HG03045 (cell line): ENCODE measurements around the gene SLC35C1.
"Not testable (repeated sequence)": the region's sequence is repeated elsewhere in the genome, so short reads cannot be mapped to it uniquely, and the experiment has no call there.

ENCODE experiments used
- ATAC-seq: cut with Tn5 transposase; IDR thresholded peaks from one replicate; pipeline ENCODE4 v1.9.1; 2021; ENCODE audit warnings: mild to moderate bottlenecking, moderate library complexity; ENCODE audit not compliant: unreplicated experiment

The SLC35C1 gene

DNA sequence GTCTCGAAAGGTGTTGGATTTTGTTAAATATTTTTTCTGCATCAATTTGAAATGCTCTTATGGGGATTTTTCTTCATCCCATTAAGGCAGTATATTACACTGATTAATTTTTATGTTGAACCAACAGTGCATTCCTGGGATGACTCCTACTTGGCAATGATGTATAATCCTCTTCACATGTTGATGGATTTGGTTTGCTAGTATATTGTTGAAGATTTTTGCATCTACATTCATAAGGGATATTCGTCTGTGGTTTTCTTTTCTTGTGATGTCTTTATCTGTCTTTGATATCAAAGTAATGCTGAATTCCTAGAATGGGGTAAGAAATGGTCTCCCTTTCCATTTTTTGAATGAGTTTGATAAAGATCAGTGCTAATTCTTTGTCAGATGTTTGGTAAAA lies 18.7 kb upstream of the SLC35C1 start:
- ATAC-seq, result no peak

DNA sequence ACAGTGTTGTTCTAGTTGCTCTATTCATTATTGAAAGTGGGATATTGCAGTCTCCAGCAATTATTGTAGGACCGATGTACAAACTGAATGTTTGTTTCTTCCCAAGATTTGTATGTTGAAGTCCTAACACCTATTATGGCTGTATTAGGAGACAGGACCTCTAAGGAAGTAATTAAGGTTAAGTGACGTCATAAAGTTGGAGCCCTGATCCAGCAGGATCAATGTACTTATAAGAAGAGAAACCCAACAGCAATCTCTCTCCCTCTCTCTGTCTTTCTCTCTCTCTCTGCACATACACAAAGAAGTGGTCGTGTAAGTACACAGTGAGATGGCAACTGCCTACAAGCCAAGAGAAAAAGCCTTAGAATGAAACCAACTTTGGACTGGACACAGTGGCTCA lies 16.1 kb upstream of the SLC35C1 start:
- no peak for ATAC-seq

DNA sequence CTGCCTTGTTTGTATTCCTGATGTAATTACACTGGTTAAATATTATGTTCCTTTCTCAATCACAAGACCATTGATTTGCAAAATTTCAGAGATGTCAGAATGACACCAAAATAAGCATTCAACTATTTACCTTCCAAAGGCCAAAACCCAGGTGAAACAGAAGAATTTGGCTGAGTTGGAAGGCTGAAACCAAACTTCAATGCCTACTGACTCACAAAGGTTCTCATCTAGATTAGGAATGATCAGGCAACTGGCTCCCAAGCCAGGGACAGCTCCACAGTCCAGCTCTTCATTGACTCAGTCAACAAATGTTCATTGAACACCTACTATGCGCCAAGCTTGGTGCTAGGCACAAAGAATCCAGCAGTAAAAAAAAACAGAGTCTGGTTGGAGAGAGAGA lies 13.4 kb upstream of the SLC35C1 start:
- ATAC-seq, result no peak

DNA sequence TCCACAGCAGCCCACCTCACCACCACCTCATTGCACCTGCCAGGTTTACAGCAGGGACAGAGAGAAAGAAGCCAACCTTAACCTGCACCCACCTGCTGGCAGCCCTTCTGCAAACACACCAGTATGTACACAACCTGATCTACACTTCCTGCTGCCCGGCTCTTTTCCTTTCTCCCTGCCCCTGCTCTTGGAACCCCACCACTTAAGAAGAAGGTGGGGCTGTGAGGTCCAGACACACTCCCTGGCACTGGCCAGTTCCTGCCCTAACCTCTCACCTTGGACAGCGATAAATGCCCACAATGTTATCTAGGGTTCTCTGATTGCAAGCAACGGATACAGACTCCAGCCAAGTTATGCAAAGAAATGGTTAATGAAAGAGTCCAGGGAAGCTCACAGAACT lies 10.8 kb upstream of the SLC35C1 start:
- no peak for ATAC-seq

DNA sequence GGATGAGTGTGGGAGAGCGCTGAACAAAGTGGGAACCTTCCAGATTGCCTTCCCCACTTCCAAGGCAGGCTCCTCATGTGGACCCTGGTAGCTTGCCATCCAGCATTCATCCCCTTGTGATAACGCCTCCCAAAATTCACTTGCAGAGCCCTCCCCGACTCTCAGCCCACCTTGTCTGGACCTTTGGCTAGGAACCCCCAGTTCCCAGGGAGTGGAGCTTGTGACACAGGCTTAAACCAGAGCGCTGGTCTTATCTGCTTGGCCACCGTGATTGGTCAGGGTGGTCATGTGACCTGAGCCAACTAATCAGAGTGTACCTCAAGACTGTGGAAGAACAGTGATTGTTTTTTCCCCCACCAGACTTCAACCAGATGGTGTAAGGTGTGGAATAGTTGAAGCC lies 9.6 kb upstream of the SLC35C1 start:
- no peak for ATAC-seq

DNA sequence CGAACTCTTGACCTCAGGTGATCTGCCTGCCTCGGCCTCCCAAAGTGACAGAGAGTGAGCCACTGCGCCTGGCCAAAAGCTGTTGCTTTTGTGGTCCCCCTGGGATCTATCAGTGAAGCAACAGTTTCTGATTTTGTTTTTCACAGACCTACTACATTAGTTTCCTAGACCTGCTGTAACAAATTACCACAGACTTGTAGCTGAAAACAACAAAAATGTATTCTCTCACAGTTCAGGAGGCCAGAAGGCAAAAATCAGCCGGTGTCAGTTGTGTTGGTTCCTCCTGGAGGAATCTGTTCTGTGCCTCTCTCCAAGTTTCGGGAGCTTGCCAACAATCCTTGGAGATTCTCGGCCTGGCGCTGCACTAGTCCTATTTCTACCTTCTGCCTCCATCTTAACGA lies 8.5 kb upstream of the SLC35C1 start:
- ATAC-seq, result no peak

DNA sequence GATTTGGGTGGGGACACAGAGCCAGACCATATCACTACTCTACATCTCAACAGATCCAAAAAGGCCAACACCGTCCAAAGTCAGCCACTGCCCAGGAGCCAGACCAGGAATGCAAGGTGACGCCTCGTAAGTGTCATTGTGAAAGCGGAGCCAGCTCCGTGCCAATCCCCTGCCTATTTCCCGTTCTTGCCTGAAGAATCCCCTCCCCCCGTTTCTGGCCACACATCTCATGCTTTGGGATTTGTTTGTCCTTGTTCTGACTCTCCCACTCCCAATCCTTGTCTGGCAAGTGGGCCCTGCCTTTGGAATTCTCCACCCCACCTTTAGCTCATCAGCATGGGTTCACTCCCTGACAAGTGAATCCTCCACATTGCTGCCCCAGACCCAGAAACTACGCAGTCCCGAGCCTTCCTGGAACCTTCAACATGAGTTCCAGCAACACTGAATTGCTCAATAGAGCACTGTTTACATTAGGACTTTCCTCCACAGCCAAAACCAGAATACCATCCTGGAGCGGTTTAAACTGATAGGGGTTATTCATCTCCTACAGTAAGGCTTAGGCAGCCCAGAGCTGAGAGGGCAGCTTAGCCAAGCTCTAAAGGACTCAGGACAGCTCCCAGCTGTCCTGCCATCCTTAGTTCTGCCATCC lies 6.0 kb upstream of the SLC35C1 start:
- no peak for ATAC-seq

DNA sequence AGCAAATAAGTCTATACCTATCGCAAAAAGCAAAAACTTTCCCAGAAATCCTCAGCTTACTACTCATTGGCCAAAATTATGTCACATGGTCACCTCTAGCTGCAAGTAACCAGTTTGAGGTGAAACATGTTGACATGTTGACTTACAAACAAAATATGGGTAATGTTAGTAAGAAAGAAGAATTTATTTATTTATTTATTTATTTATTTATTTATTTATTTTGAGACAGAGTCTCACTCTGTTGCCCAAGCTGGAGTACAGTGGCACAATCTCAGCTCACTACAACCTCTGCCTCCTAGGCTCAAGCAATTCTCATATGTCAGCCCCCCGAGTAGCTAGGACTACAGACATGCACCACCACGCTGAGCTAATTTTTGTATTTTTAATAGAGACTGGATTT lies 5.4 kb upstream of the SLC35C1 start:
- no peak for ATAC-seq

DNA sequence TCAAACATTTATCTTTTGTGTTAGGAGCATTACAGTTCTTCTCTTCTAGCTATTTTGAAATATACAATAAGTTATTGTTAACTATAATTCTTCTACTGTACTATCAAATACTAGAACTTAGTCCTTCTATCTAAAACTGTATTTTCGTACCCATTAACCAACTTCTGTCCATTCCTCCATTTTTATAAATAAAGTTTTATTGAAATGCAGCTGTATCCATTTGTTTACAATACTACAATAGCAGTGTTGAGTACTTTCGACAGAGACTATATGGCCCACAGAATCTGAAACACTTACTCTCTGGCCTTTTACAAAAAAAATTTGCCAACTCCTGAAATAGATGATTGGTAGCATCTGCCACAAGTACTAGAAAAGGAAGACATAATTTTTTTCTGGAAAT lies 4.7 kb upstream of the SLC35C1 start:
- ATAC-seq, result no peak

DNA sequence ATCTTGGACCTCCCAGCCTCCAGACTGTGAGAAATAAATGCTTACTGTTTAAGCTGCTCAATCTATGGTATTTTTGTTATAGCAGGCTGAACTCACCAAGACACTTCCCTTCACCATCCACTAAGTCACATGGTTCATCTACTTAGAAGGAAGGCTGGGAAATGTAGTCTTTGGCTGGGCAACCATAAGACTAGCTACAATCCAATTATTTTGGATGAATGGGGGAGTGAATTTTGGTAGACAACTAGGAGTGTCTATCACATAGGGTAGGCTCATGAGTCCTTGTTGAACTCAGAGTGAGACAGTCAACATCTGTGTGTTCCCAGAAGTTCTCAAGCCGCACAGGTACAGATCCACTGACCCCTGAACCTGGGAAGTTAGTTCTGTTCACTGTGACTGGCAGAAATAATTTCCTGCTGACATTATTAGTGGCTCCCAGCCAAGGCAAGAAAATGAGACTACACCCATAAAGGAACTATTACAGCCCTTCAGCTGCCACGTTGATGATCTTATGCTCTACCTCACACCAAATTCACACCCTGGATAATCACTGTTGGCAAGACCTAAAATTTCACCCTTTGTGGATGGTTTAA lies 3.1 kb upstream of the SLC35C1 start:
- ATAC-seq, result no peak

DNA sequence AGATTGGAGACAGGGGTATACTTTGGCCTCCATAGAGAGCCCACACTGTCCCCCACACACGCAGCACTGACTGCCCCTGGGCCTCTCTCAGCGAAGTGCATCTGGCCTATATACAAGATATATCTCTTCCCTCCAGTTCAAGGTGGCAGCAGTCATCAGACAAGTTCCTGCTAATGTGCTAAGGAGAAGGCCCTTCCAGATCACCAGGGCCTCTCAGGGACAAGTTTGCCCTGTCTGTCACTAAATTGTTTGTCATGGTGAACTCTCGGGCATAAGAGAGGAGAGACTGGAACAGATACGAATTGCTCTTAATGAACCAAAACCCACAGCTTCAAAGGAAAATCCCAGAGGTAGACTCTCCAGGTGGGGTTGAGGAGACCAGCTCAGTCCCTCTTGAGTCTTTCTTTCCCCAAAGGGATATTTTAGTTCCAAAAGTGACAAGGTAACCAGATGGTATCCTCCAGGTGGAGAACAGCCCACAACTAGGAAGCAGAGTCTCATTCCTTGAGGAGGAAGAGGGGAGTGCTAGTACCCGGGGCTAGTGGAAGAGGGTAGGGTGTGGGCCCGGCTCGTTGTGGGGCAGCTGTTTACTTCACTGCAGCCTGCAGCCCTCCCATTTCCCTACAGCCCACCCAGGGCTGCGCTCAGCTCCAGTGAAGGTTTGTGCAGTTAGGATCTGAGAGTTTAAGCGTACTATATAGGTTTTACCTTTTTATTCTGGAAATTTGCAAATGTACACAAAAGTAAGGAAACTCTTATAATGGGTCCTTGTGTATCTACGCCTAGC lies 2.2 kb upstream of the SLC35C1 start:
- no peak for ATAC-seq

DNA sequence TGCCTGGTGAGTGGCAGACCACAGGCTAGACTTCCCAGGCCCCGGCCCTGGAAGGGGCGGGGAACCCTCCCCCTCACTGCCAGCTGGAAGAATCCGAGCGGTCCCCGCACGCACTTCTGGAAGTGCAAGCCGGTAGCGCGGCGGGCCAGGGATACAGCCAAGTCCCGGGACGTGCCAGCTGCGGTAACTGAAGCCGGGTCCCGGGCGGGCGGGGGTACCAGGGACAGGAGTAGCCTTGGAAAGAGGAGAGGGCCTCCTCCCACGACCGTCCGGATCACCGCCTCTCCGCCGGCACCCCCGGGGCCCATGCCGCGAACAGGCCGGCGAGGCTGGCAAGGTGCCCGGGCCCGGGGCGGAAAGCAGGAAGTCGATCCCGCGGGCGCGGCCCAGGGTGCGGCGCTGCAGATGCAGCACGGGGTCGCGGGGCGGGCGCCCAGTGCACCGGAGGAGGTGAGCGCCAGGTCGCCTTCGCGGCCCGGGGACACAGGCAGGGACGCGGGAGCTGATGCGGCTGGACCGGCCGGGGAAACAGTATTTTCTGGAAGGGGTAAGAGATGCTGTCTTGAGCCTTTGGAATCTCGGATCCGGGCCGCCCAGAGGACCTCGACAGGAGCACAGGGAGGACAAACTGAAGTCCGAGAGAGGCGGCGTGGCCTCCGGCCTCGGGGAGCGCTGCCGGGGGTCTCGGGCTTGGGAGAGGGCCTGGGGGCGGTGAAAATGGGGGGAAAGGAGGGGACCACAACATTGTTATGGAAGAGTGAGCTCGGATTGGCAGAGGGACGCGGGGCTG lies 783 bp upstream of the SLC35C1 start:
- peak; percentile 33 for ATAC-seq

DNA sequence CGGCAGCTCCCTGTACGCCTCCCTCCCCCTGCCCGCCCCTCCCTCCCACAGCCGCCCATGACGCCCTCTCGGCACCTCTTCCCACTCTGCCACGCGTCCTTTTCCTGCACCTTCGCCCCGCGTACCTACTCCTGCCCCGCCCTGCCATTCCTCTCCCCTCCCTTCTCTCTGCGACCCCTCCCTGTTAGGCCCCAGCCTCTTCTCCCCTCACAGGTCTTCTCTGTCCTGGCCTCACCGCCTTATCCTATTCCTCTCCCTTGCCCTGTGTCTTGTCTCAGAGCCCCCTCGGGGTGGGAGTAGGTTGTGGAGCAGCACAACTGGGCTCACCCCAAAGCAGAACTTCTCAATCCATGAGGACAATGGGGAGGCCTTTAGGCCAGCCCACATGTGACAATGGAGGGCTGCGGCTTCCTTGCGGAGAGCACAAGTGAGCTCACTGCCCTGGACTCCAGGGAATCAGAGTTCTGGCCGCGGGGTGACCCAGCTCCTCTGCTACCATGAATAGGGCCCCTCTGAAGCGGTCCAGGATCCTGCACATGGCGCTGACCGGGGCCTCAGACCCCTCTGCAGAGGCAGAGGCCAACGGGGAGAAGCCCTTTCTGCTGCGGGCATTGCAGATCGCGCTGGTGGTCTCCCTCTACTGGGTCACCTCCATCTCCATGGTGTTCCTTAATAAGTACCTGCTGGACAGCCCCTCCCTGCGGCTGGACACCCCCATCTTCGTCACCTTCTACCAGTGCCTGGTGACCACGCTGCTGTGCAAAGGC lies 539 bp downstream of the SLC35C1 start:
- peak; percentile 39 for ATAC-seq

DNA sequence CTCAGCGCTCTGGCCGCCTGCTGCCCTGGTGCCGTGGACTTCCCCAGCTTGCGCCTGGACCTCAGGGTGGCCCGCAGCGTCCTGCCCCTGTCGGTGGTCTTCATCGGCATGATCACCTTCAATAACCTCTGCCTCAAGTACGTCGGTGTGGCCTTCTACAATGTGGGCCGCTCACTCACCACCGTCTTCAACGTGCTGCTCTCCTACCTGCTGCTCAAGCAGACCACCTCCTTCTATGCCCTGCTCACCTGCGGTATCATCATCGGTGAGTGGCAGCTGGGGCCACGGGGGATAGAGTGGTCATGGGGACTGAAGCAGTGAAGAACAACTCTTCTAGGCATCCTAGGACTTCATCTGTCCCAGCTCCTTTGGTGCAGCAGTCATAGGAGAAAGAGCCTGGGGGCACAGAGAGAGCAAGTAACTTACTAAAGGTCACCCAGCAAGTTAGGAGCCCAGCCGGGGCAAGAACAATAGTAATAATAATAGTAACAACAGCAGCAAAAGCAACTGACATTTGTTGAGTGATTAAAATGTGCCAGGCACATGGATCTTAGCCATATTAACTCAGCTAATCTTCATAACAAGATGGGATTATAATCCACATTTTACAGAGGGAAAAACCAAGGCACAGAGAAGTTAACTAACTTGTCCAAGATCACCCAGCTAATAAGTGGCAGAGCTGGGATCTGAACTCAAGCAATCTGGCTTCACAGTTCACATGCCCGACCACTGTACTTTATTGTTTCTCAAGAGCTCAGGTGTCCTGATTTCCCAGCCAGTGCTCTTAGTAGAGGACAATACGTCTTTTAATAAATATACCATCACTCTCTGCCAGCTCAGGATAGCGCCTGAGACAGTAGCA lies 1.4 kb downstream of the SLC35C1 start:
- no peak for ATAC-seq

DNA sequence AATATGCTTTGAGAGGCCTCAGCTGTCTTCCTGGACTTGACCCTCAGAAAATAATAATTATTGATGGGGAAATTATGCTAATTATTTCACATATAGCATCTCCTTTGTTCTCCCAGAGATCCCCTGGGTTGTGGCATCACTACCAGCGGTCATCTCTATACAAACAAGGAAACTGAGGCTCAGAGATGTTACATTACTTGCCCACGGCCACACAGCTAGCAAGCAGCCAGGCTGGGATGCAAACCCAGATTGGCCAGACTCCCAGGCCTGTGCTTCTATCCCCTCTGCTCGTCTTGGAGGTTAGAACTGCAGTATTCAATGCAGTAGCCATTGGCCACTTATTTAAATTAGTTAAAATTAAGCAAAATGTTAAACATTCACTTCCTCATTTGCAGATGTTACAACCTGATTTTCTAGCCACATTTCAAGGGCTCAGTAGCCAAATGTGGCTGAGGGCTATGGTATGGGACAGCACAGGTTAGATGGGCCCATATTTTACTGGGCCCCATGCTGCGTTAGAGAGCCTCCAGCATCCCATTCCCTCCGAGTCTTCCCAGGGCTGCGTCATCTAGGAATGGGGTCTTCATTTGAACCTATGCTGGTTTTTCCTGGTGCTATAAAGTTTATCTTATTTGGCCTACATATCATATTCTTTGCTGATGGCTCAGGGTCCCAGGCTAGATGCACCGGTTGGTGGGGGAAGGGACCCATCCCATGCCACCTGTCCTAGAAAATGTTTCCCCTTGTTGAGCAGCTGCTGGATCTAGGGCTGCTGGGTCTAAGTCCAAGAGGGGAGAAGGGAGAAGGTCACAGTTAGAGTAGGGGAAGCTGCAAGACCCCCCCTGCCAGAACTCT lies 2.2 kb downstream of the SLC35C1 start:
- ATAC-seq, result no peak

DNA sequence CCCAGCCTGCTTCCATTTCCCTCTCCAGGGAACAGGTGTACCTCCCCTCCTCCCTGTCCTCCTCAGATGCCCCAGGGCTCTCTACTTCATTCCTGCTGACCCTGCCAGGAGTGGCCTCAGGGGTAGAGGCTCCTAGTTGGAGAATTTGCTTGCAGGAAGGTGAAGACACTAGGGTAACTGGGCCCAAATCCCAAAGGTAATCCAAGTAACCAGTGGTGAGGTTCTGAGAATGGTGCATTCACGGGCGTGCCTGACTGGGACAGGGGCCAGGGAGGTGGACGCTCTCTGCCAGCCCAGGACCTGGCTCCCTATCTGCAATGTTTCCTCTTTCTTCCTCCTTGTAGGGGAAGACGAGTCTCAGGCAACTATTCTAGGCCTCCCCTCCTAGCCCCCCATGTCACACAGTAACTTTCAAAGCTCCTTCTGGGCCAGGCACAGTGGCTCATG lies 2.9 kb downstream of the SLC35C1 start:
- ATAC-seq, result no peak

DNA sequence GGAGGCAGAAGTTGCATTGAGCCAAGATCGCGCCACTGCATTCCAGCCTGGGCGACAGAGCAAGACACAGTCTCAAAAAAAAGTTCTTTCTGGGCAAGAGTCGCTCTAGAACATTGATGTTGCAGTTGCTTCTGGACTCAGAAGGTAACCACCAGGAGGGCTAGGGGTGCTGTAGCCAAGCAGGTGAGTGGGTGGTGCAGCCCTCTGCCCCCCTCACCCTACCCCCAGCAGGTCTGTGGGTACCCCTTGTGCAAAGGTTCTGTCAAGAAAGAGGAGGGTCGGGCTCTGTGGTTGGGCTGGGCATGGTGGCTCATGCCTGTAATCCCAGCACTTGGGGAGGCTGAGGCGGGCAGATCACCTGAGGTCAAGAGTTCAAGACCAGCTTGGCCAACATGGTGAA lies 3.5 kb downstream of the SLC35C1 start:
- not testable (repeated sequence) for ATAC-seq

DNA sequence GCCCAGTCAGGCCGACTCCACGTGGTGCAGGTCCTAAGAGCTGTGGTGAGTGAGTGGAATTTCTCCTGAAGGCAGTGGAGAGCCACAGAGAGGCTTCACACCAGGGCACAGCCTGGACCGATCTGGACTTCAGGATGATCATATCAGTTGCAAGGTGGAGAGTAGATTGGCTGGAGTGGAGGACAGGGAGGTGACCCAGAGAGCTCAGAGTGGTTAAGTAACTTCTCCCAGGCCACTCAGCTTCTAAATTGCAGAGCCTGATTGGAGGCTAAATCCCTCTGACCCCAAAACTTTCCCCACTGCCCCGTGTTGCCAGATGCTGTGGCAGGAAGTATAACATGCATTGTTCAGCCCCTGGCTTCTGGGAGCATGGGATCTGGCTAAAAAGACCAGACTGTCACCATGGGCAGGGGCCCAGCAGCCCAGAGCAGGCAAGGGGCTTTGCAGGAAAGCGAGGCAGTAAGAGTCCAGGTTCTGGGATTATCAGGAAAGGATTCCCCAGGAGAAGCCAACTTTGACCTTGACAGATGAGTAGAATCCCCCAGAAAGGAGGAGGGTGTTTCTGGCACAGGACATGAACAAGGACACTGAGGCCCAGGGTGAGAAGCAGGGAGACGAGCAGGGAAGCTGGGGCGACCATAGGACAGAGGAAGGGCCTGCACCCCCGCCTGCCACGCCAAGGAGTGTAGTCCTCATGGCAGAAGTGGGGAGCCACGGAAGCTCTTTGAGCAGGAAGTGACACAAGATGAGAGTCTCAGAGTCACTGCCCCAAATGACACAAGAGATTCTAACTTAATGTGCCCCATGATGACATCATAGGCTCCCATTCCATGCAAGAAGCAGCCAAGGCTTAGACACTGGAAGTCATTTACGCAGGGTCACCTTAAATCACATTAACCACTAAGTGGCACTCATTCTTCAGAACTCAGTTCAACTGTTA lies 4.8 kb downstream of the SLC35C1 start:
- ATAC-seq, result no peak
